ENCODE data around the gene TEK.

DNA sequence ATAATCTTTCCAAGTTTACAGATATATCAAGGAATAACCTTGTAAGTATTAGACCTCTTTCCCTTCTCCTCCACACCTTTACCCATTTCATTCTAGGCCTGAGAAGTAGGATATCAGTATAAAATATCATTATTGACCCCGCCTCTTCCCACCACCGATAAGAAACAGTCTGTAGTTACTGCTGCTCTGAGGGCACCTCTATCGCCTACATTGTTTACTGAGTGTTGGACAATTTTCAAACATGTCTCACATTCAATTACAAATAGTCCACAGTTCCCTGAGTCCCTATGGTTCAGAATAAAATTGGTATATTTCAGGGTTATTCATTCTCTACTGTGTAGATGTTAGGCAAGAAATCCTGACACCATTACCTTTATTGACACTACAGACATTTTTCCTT lies 73.4 kb downstream of the TEK start:
- TF ChIP-seq POLR2A (IDR thresholded peaks at IDR 0.05), result no peak
- TF ChIP-seq, protein P1, sequence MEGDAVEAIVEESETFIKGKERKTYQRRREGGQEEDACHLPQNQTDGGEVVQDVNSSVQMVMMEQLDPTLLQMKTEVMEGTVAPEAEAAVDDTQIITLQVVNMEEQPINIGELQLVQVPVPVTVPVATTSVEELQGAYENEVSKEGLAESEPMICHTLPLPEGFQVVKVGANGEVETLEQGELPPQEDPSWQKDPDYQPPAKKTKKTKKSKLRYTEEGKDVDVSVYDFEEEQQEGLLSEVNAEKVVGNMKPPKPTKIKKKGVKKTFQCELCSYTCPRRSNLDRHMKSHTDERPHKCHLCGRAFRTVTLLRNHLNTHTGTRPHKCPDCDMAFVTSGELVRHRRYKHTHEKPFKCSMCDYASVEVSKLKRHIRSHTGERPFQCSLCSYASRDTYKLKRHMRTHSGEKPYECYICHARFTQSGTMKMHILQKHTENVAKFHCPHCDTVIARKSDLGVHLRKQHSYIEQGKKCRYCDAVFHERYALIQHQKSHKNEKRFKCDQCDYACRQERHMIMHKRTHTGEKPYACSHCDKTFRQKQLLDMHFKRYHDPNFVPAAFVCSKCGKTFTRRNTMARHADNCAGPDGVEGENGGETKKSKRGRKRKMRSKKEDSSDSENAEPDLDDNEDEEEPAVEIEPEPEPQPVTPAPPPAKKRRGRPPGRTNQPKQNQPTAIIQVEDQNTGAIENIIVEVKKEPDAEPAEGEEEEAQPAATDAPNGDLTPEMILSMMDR (IDR thresholded peaks at IDR 0.05), result no peak
